Adrenal gland (tissue), 5 donors: Measurements from ENCODE around the gene SPRR3.

Experiments
- POLR2A ChIP-seq, 2 donors: fragments of 450-650 bp; IDR thresholded peaks; one replicate each; pipeline ENCODE4 v1.6.1; 2017; ENCODE audit warnings: antibody characterized with exemption in 2 of 2, mild to moderate bottlenecking in 2 of 2, moderate library complexity in 1 of 2
- TF ChIP-seq, protein P1 (sequence below), 6 experiments: fragments of 450-650 bp in 4 of 6; fragments of 200-600 bp in 2 of 6; sonication (generic) in 1 of 6; IDR thresholded peaks; 1 replicate in 5 of 6; 2 replicates in 1 of 6; pipeline versions ENCODE4 v1.5.1 to v1.8.0; 2016 to 2021; ENCODE audit warnings: antibody characterized with exemption in 6 of 6, mild to moderate bottlenecking in 2 of 6, moderate library complexity in 1 of 6
- donor health status: DM: no; HTN: no; CAD: no.

GRCh38 chr1:152983743-152984142 lies 17.8 kb upstream of the SPRR3 start, which contains the start of gene SPRR1A:
- TF ChIP-seq, protein P1, sequence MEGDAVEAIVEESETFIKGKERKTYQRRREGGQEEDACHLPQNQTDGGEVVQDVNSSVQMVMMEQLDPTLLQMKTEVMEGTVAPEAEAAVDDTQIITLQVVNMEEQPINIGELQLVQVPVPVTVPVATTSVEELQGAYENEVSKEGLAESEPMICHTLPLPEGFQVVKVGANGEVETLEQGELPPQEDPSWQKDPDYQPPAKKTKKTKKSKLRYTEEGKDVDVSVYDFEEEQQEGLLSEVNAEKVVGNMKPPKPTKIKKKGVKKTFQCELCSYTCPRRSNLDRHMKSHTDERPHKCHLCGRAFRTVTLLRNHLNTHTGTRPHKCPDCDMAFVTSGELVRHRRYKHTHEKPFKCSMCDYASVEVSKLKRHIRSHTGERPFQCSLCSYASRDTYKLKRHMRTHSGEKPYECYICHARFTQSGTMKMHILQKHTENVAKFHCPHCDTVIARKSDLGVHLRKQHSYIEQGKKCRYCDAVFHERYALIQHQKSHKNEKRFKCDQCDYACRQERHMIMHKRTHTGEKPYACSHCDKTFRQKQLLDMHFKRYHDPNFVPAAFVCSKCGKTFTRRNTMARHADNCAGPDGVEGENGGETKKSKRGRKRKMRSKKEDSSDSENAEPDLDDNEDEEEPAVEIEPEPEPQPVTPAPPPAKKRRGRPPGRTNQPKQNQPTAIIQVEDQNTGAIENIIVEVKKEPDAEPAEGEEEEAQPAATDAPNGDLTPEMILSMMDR (IDR thresholded peaks at IDR 0.05): no peak
- TF ChIP-seq POLR2A (IDR thresholded peaks at IDR 0.05): no peak
